Measurements from ENCODE around the gene RET.

Gene RET

GRCh38 chr10:43124094-43124521, 47.2 kb downstream of the RET start:
- DNase-seq, result no peak

DNA sequence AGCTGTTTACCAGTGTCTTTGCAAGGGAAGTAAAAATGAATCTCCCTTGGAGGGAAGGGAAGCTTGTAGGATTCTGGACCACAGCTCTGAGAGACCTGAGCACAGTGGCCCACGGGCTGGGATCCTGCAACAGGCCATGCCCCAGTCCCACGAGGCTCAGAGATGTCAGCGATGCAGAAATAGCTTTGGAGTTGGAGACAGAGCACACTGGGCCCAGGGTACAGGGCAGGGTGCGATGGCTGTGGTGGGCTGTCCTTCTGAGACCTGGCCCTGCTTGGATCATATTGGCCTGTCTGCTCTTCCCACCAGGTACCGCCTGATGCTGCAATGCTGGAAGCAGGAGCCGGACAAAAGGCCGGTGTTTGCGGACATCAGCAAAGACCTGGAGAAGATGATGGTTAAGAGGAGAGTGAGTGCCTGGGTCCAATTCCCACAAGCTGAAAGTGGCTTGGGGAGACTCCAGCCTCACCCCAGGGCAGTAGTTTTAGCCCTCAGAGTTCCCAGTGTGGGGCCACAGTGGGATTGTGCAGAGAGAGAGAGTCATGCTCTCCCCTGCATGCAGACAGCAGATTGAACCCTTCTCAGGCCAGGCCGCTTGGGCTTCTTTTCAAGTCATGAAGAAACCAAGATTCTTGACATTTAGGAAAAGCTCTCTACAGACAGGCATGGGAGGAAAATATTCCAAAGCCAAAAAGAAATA, 47.9 kb downstream of the RET start:
- DNase-seq, result no peak

DNA sequence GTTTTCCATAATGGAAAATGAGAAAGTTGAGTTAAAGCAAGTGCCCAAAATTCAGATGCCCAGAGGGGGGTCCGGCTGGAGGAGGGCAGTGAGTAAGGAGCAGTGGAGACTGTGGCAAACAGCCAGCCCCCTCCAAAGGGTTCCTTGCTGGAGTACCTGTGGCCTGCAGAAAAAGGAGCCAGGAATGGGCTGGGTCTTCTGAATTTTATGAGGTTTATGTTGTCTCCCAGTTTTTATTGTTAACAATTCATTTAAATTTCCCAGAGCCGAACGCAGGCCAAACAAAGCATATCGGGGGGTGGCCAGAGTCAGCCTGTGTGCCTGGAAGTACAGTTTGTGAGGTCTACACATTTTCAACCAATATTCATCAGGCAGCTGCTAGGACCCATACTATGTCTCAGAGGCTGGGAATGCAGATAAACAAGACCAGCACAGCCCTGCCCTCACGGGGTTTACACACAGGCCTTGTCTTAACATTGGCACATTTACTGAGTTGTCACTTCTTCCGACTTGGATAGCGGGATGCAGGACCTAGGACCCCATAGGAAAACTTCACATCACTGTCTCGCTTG, 48.5 kb downstream of the RET start:
- no peak for DNase-seq

GRCh38 chr10:43125881-43126731, 49.2 kb downstream of the RET start:
- DNase-seq, result no peak

DNA sequence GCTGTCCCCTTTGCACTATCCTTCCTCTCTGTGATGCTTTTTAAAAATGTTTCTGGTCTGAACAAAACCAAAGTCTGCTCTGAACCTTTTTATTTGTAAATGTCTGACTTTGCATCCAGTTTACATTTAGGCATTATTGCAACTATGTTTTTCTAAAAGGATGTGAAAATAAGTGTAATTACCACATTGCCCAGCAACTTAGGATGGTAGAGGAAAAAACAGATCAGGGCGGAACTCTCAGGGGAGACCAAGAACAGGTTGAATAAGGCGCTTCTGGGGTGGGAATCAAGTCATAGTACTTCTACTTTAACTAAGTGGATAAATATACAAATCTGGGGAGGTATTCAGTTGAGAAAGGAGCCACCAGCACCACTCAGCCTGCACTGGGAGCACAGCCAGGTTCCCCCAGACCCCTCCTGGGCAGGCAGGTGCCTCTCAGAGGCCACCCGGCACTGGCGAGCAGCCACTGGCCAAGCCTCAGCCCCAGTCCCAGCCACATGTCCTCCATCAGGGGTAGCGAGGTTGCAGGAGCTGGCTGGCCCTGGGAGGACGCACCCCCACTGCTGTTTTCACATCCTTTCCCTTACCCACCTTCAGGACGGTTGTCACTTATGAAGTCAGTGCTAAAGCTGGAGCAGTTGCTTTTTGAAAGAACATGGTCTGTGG, 50.0 kb downstream of the RET start:
- DNase-seq, result no peak

DNA sequence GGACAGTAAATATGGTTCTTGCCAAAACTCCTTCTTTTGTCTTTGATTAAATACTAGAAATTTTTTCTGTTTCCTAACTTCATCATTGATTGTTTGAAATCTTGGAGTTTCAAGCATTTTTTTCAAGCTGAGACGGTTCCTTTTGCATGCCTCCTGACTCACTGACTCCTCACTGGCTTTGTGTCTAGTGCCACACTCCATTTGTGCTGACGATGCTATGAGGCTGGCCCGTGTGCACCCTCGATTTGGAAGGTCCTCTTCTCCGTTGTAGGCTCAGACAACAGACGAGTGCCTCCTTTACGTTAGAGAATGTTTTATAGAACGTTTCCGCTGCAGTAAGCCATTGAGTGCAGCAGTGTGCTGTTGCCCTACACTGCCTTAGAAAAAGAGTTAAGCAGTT, 50.6 kb downstream of the RET start:
- DNase-seq, result no peak

DNA sequence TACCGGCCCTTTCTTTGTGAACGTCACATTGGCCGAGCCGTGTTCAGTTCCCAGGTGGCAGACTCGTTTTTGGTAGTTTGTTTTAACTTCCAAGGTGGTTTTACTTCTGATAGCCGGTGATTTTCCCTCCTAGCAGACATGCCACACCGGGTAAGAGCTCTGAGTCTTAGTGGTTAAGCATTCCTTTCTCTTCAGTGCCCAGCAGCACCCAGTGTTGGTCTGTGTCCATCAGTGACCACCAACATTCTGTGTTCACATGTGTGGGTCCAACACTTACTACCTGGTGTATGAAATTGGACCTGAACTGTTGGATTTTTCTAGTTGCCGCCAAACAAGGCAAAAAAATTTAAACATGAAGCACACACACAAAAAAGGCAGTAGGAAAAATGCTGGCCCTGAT, 51.5 kb downstream of the RET start:
- DNase-seq, result no peak

- DNase-seq, result no peak
Measured at GRCh38 chr10:43128958-43129706, 52.3 kb downstream of the RET start.

DNA sequence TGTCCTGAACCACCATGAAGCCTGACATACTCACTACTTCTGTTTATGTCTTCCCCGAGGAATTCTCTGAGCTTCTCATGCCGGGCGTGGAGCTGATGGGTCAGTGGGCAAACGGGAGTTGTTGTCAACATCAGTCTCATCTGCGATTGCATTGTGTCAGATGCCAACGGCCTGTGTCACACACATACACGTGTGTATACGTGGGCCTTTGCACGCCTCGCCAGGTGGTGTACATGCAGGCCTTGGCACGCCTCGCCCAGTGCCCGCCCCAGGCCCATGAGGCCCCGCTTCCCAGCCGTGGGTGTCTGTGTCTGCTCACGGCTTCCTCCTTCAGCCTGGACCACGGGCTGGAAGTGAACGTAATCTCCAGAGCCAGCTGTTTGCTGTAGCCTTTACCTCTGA, 53.9 kb downstream of the RET start:
- DNase-seq, result no peak

GRCh38 chr10:43131256-43131655, 54.4 kb downstream of the RET start:
- no peak for DNase-seq

GRCh38 chr10:43131906-43132305, 55.0 kb downstream of the RET start:
- DNase-seq, result no peak

- no peak for DNase-seq
Measured at GRCh38 chr10:43132867-43133787, 56.3 kb downstream of the RET start.

DNA sequence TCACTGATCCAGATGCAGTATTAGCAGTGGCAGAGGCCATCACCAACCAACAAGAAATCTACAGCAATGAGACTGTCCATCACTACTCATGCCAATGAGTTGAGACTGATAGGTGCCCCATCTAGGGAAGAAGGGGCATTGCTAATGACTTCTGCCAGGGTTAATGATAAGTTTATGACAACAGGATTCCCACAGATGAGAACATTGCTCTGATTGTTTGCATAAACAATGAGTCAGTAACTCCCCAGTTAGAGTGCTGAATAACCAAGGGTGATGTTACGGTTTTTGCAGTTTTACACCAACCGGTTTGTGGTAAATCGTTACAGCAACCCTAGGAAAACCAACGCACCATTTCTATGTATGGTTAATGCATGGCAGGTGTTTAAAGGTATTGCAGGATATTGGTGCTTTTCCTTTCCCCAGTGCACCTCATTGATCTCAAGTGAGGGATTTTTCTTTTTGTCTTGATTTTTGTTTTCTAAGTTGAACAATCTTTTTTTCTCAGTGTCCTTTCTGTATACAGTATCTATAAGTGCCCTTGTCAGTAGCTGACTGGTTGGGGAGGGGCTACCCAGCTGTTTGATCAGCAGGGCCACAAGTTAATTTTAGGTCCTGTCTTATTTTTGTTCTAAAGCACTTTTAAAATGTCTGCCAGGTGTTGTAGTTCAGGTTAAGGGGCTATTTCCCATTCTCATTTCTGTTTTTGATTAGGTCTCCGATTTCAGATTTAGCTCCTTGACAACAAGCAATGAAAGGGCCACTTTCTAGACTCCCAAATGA, 57.4 kb downstream of the RET start:
- DNase-seq, result no peak

GRCh38 chr10:43135064-43135463, 58.2 kb downstream of the RET start:
- no peak for DNase-seq

- DNase-seq, result no peak
Measured at GRCh38 chr10:43135656-43136055, 58.8 kb downstream of the RET start.

- DNase-seq, result no peak
Measured at GRCh38 chr10:43136432-43136831, 59.6 kb downstream of the RET start.

GRCh38 chr10:43136995-43137716, 60.3 kb downstream of the RET start:
- DNase-seq, result no peak

DNA sequence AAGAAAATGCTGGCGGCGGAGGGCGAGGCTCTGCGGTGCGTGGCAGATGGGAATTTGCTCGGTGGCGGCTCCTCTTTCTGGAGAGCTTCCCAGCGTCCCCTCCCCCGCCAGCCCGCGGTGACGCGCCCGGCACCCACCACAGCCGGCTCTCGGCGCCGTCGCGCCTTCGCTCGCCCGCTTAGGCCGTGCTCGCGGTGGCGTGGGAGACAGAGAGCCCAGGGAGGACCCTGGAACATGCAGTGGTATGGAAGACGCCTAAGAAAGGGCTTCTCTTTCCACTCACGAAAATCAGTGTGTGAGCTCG, 60.8 kb downstream of the RET start:
- DNase-seq, result no peak

GRCh38 chr10:43138021-43138756, 61.3 kb downstream of the RET start, which contains the start of gene CSGALNACT2:
TSS of gene CSGALNACT2 (plus strand) at chr10:43138445. CDS start at chr10:43155150, 16,705 bp downstream.
- DNase-seq, result peak; percentile 83
